Fibroblast of mammary gland (primary cell): ENCODE data around the gene OR52R1.

ENCODE experiments used
- DNase-seq: peaks from one replicate; pipeline ENCODE4 v3.0.0-alpha.2; 2010; ENCODE audit warnings: low read depth
- H3K4me3 ChIP-seq: 2 replicates; pipeline ENCODE4 v1.5.1; 2011; ENCODE audit warnings: low read depth, mild to moderate bottlenecking, low read length, moderate library complexity; ENCODE audit not compliant: control insufficient read depth
- CTCF ChIP-seq: conservative IDR thresholded peaks from 2 replicates; pipeline ENCODE4 v1.5.1; 2011; ENCODE audit warnings: low read depth, low read length, inconsistent platforms; ENCODE audit not compliant: control insufficient read depth, insufficient read depth

Gene OR52R1

GRCh38 chr11:4804280-4804679 lies at the start of gene OR52R1:
Gene OR52R1 (minus strand): TSS chr11:4804380. CDS start chr11:4804380, 0 bp downstream.
- no peak within 1 kb of the TSS for H3K4me3 ChIP-seq
- no peak for TF ChIP-seq CTCF
- DNase-seq, result no peak

- H3K4me3 ChIP-seq, result no peak overlapping the region
- TF ChIP-seq CTCF, result no peak
- no peak for DNase-seq
These were observed 46.9 kb upstream of the OR52R1 start for GRCh38 chr11:4851033-4851432.

GRCh38 chr11:4848908-4849532 lies 44.8 kb upstream of the OR52R1 start, which contains the start of gene OR51S1:
Gene OR51S1 (minus strand): TSS chr11:4849208. CDS start chr11:4849208, 0 bp downstream.
- no peak within 1 kb of the TSS for H3K4me3 ChIP-seq
- no peak for DNase-seq
- TF ChIP-seq CTCF, result no peak

GRCh38 chr11:4839851-4840549 lies 35.8 kb upstream of the OR52R1 start:
- no peak for DNase-seq
- TF ChIP-seq CTCF, result no peak
- H3K4me3 ChIP-seq, result no peak overlapping the region

- H3K4me3 ChIP-seq, result no peak overlapping the region
- TF ChIP-seq CTCF, result no peak
- no peak for DNase-seq
These were observed 26.7 kb upstream of the OR52R1 start for GRCh38 chr11:4830909-4831308.

GRCh38 chr11:4830346-4830745 lies 26.2 kb upstream of the OR52R1 start:
- DNase-seq, result no peak

More at GRCh38 chr11:4830346-4830745, 26.2 kb upstream of the OR52R1 start:
- no peak overlapping the region for H3K4me3 ChIP-seq
- no peak for TF ChIP-seq CTCF
